HG02763 (cell line): Measurements from ENCODE around the gene PLA2G15.

ENCODE experiments used
- ATAC-seq: cut with Tn5 transposase; IDR thresholded peaks from one replicate; pipeline ENCODE4 v1.9.1; 2021; ENCODE audit warnings: mild to moderate bottlenecking, moderate library complexity; ENCODE audit not compliant: unreplicated experiment

Gene PLA2G15

GRCh38 chr16:68251832-68252231 lies 6.7 kb downstream of the PLA2G15 start:
- no peak for ATAC-seq

- ATAC-seq, result no peak
Observed at GRCh38 chr16:68252383-68252782, 7.2 kb downstream of the PLA2G15 start.

- no peak for ATAC-seq
Observed at GRCh38 chr16:68253721-68254120, 8.5 kb downstream of the PLA2G15 start.

- ATAC-seq, result no peak
Observed at GRCh38 chr16:68255712-68256111, 10.5 kb downstream of the PLA2G15 start.

GRCh38 chr16:68257251-68257905 lies 12.2 kb downstream of the PLA2G15 start:
- peak; percentile 43 for ATAC-seq

GRCh38 chr16:68257906-68258800 lies 13.0 kb downstream of the PLA2G15 start:
- ATAC-seq, result peak; percentile 2

GRCh38 chr16:68259007-68259825 lies 14.0 kb downstream of the PLA2G15 start:
- ATAC-seq, result no peak

GRCh38 chr16:68263559-68264127 lies 18.5 kb downstream of the PLA2G15 start:
- peak; percentile 1 for ATAC-seq

- ATAC-seq, result peak; percentile 70
Observed at GRCh38 chr16:68264128-68265077, 19.2 kb downstream of the PLA2G15 start, which contains the start of gene SLC7A6. Gene SLC7A6 (plus strand): TSS chr16:68264526. CDS start chr16:68274727, 10,201 bp downstream.

GRCh38 chr16:68265078-68265920 lies 20.1 kb downstream of the PLA2G15 start:
- ATAC-seq, result no peak

GRCh38 chr16:68267612-68268405 lies 22.6 kb downstream of the PLA2G15 start:
- no peak for ATAC-seq

GRCh38 chr16:68269793-68270192 lies 24.6 kb downstream of the PLA2G15 start:
- no peak for ATAC-seq

- ATAC-seq, result no peak
Observed at GRCh38 chr16:68270353-68270752, 25.2 kb downstream of the PLA2G15 start.

- ATAC-seq, result no peak
Observed at GRCh38 chr16:68272507-68273209, 27.5 kb downstream of the PLA2G15 start.

GRCh38 chr16:68273459-68273858 lies 28.3 kb downstream of the PLA2G15 start:
- ATAC-seq, result no peak

- no peak for ATAC-seq
Observed at GRCh38 chr16:68273896-68274295, 28.7 kb downstream of the PLA2G15 start.

- ATAC-seq, result no peak
Observed at GRCh38 chr16:68274441-68274840, 29.3 kb downstream of the PLA2G15 start.
